SK-N-SH (cell line): ENCODE results near the gene OGDHL. TPM values are rescaled to one million over a fixed set of nuclear protein-coding genes. Genes with fewer than 3 reads are reported as not detected.

ENCODE experiments used
- CTCF ChIA-PET: fragments of 300-600, 350-600 bp; formaldehyde crosslinking; extraction: SDS; loops from one replicate; lab custom pipeline; 2021; lab: Yijun Ruan, JAX
- POLR2A ChIA-PET: fragments of 350-600 bp; sonication (Branson Sonifier 250); formaldehyde crosslinking; extraction: SDS; loops from one replicate; lab custom pipeline; 2020; ENCODE audit warnings: antibody characterized with exemption, inconsistent platforms; lab: Yijun Ruan, JAX
- DNase-seq: peaks from one replicate; pipeline ENCODE4 v3.0.0; 2012
- H2AFZ ChIP-seq: fragments of 200-600 bp; sonication (generic); 2 replicates; pipeline ENCODE4 v1.8.1; 2016; ENCODE audit warnings: antibody characterized with exemption, mild to moderate bottlenecking, low read depth
- H3F3A ChIP-seq: fragments of 200-600 bp; sonication (generic); replicated peaks from 2 replicates; pipeline ENCODE3; 2016; ENCODE audit warnings: antibody characterized with exemption, mild to moderate bottlenecking; ENCODE audit not compliant: insufficient read depth
- H3K27ac ChIP-seq, 2 experiments: fragments of 200-500 bp in 1 of 2; fragments of 200-600 bp in 1 of 2; sonication (Bioruptor generic) in 1 of 2; sonication (generic), shearing (Covaris generic) in 1 of 2; 2 replicates each; pipeline versions ENCODE4 v1.5.1 to v1.6.1; 2014 to 2016; ENCODE audit warnings: low read depth in 2 of 2, inconsistent platforms in 1 of 2, low read length in 1 of 2, mild to moderate bottlenecking in 1 of 2, mixed read lengths in 1 of 2
- H3K27me3 ChIP-seq: fragments of 200-600 bp; sonication (generic), shearing (Covaris generic); 2 replicates; pipeline ENCODE4 v1.6.1; 2016; ENCODE audit warnings: mixed run types; ENCODE audit not compliant: insufficient read depth
- H3K36me3 ChIP-seq, 2 experiments: fragments of 200-500 bp in 1 of 2; fragments of 200-600 bp in 1 of 2; sonication (Bioruptor generic) in 1 of 2; sonication (generic) in 1 of 2; replicated peaks in 1 of 2; 2 replicates each; pipeline versions ENCODE3 to v1.5.1; 2014 to 2016; ENCODE audit warnings: low read length in 1 of 2, mild to moderate bottlenecking in 1 of 2; ENCODE audit not compliant: insufficient read depth in 2 of 2, control insufficient read depth in 1 of 2
- H3K4me1 ChIP-seq, 2 experiments: fragments of 200-500 bp in 1 of 2; fragments of 200-600 bp in 1 of 2; sonication (Bioruptor generic) in 1 of 2; sonication (generic), shearing (Covaris generic) in 1 of 2; 2 replicates each; pipeline versions ENCODE4 v1.5.1 to v1.6.1; 2014 to 2016; ENCODE audit warnings: low read depth in 1 of 2, low read length in 1 of 2, mixed run types in 1 of 2; ENCODE audit not compliant: insufficient read depth in 2 of 2, control insufficient read depth in 1 of 2
- H3K4me2 ChIP-seq: fragments of 200-600 bp; sonication (generic), shearing (Covaris generic); 2 replicates; pipeline ENCODE4 v1.6.1; 2017; ENCODE audit warnings: mixed run types
- H3K4me3 ChIP-seq, 2 experiments: fragments of 200-500 bp in 1 of 2; fragments of 200-600 bp in 1 of 2; sonication (Bioruptor generic) in 1 of 2; sonication (generic), shearing (Covaris generic) in 1 of 2; 2 replicates each; pipeline versions ENCODE4 v1.5.1 to v1.8.1; 2014 to 2016; ENCODE audit warnings: low read depth in 2 of 2, inconsistent platforms in 1 of 2, low read length in 1 of 2, mild to moderate bottlenecking in 1 of 2, mixed read lengths in 1 of 2, moderate library complexity in 1 of 2
- H3K79me2 ChIP-seq: fragments of 200-600 bp; sonication (generic); 2 replicates; pipeline ENCODE4 v1.8.1; 2017; ENCODE audit warnings: mild to moderate bottlenecking; ENCODE audit not compliant: insufficient read depth
- H3K9ac ChIP-seq: fragments of 200-600 bp; sonication (generic); 2 replicates; pipeline ENCODE4 v1.6.1; 2017; ENCODE audit warnings: mixed run types
- H3K9me2 ChIP-seq: fragments of 200-600 bp; sonication (generic); 2 replicates; pipeline ENCODE4 v1.6.1; 2017; ENCODE audit warnings: mixed run types
- H3K9me3 ChIP-seq: fragments of 200-600 bp; sonication (generic); 2 replicates; pipeline ENCODE4 v1.6.1; 2017; ENCODE audit warnings: mixed run types, mild to moderate bottlenecking, moderate library complexity
- H4K20me1 ChIP-seq: fragments of 200-600 bp; sonication (generic); 2 replicates; pipeline ENCODE4 v1.6.1; 2017; ENCODE audit warnings: mild to moderate bottlenecking, mixed run types; ENCODE audit not compliant: insufficient read depth
- CHD2 ChIP-seq: fragments of 150-350 bp; IDR thresholded peaks from 2 replicates; pipeline ENCODE4 v1.6.1; 2018; ENCODE audit warnings: low read length; ENCODE audit not compliant: partially characterized antibody
- FOSL2 ChIP-seq: IDR thresholded peaks from 2 replicates; pipeline ENCODE4 v1.4.0; 2012; ENCODE audit warnings: low read depth, mild to moderate bottlenecking, moderate library complexity, borderline replicate concordance
- FOXM1 ChIP-seq: IDR thresholded peaks from 2 replicates; pipeline ENCODE4 v1.4.0; 2012; ENCODE audit warnings: low read depth, mild to moderate bottlenecking
- GATA2 ChIP-seq: sonication (generic); formaldehyde crosslinking; IDR thresholded peaks from 2 replicates; pipeline ENCODE4 v1.5.0; 2020; ENCODE audit warnings: mild to moderate bottlenecking, missing genetic modification reagents
- JUND ChIP-seq: IDR thresholded peaks from 2 replicates; pipeline ENCODE4 v1.4.0; 2012
- MEF2A ChIP-seq: IDR thresholded peaks from 2 replicates; pipeline ENCODE4 v1.4.0; 2012; ENCODE audit warnings: low read depth, borderline replicate concordance
- NFIC ChIP-seq: IDR thresholded peaks from 2 replicates; pipeline ENCODE4 v1.4.0; 2012; ENCODE audit warnings: borderline replicate concordance
- RAD21 ChIP-seq: IDR thresholded peaks from 2 replicates; pipeline ENCODE4 v1.6.1; 2012; ENCODE audit warnings: mild to moderate bottlenecking, low read length
- REST ChIP-seq: IDR thresholded peaks from 2 replicates; pipeline ENCODE4 v1.6.1; 2012; ENCODE audit warnings: mild to moderate bottlenecking, low read depth, low read length, moderate library complexity
- RFX5 ChIP-seq: IDR thresholded peaks from 2 replicates; pipeline ENCODE4 v1.6.1; 2012; ENCODE audit warnings: mild to moderate bottlenecking, improper control_type of control experiment, low read length
- RXRA ChIP-seq: IDR thresholded peaks from 2 replicates; pipeline ENCODE4 v1.4.0; 2012; ENCODE audit warnings: low read depth, mild to moderate bottlenecking, borderline replicate concordance
- SMC3 ChIP-seq: IDR thresholded peaks from 2 replicates; pipeline ENCODE4 v1.6.1; 2012; ENCODE audit warnings: low read depth, low read length, improper control_type of control experiment
- TAF1 ChIP-seq: IDR thresholded peaks from 2 replicates; pipeline ENCODE4 v1.6.1; 2012; ENCODE audit warnings: low read depth, mild to moderate bottlenecking, low read length, moderate library complexity, borderline replicate concordance
- TCF12 ChIP-seq: IDR thresholded peaks from 2 replicates; pipeline ENCODE4 v1.4.0; 2012
- USF1 ChIP-seq: IDR thresholded peaks from 2 replicates; pipeline ENCODE4 v1.4.0; 2012; ENCODE audit warnings: low read depth, borderline replicate concordance
- USF2 ChIP-seq: fragments of 150-350 bp; IDR thresholded peaks from 2 replicates; pipeline ENCODE4 v1.6.1; 2017; ENCODE audit warnings: antibody characterized with exemption, low read length, low read depth, borderline replicate concordance
- WGBS: methylation state at CpG from one replicate; pipeline ENCODE4 v1.1.6; 2017; ENCODE audit warnings: low lambda C conversion rate; 5-methylcytosine and 5-hydroxymethylcytosine counted together
- polyA plus RNA-seq, 3 experiments: library from polyadenylated mRNA; depleted of rRNA; stranded (reverse); fragments of >200 nt; gene quantifications; 2 replicates each; pipeline ENCODE4 v1.2.3, GENCODE V29; 2012
- TF ChIP-seq, protein P1 (sequence below): IDR thresholded peaks from 2 replicates; pipeline ENCODE4 v1.4.0; 2012; ENCODE audit warnings: low read depth

The OGDHL gene
- polyA plus RNA-seq, 1 of the 3 experiments (the other 2 are of a cell fraction) = 25.4 TPM

GRCh38 chr10:49747303-49747646 is 14.8 kb downstream of the OGDHL start:
- Histone ChIP-seq H3K4me2 (no peak overlapping the region), H3K9me2 (no peaks in the 10 kb centered on the region), H3K9ac (no peak overlapping the region), H3K9me3 (no peaks in the 10 kb centered on the region), H3K79me2 (no peaks in the 10 kb centered on the region), H3F3A (no peaks in the 10 kb centered on the region), H3K27me3 (no peaks in the 10 kb centered on the region), H3K4me3 (no peak overlapping the region), H4K20me1 (no peaks in the 10 kb centered on the region), H3K27ac (no peak overlapping the region), H2AFZ (no peak overlapping the region), H3K36me3 (peaks cover 0 to 46% of the 10 kb centered on the region in 2 experiments), H3K4me1 (no peaks in the 10 kb centered on the region)
- POLR2A ChIA-PET = no interaction called here
- no peak for TF ChIP-seq TAF1
- TF ChIP-seq USF1 = no peak
- no peak for TF ChIP-seq NFIC
- TF ChIP-seq GATA2 (CRISPR knock-in tag) = no peak
- TF ChIP-seq REST = no peak
- TF ChIP-seq SMC3 = no peak
- no peak for TF ChIP-seq TCF12
- no peak for TF ChIP-seq RXRA
- TF ChIP-seq MEF2A = no peak
- no peak for TF ChIP-seq USF2
- TF ChIP-seq JUND = no peak
- TF ChIP-seq RFX5 = no peak
- TF ChIP-seq FOXM1 = no peak
- TF ChIP-seq FOSL2 = no peak
- TF ChIP-seq, protein P1, sequence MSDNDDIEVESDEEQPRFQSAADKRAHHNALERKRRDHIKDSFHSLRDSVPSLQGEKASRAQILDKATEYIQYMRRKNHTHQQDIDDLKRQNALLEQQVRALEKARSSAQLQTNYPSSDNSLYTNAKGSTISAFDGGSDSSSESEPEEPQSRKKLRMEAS = no peak
- TF ChIP-seq CHD2 = no peak
- no peak for TF ChIP-seq RAD21
- CTCF ChIA-PET = no interaction called here
- WGBS = 95% methylated on average over 3 of the region's 4 CpGs
- no peak for DNase-seq
